Type B pancreatic cell (in vitro differentiated cells): ENCODE results near the gene RIC8A. TPM values are rescaled to one million over a fixed set of nuclear protein-coding genes. Genes with fewer than 3 reads are reported as not detected.

Source experiments
- DNase-seq: peaks from one replicate; pipeline ENCODE4 v3.0.0; 2021; ENCODE audit warnings: mixed read lengths; ENCODE audit not compliant: unreplicated experiment; ENCODE audit errors: extremely low spot score
- H3K27ac Mint-ChIP-seq: 2 replicates; pipeline ENCODE4 v1.8.0; 2021; ENCODE audit warnings: mild to moderate bottlenecking, mixed read lengths
- H3K27me3 Mint-ChIP-seq: 2 replicates; pipeline ENCODE4 v1.8.0; 2021; ENCODE audit warnings: mixed read lengths
- H3K36me3 Mint-ChIP-seq: 2 replicates; pipeline ENCODE4 v1.8.0; 2021; ENCODE audit warnings: mixed read lengths
- H3K4me1 Mint-ChIP-seq: one replicate; pipeline ENCODE4 v1.8.0; 2021; ENCODE audit warnings: mixed read lengths; ENCODE audit not compliant: unreplicated experiment
- H3K4me3 Mint-ChIP-seq: 2 replicates; pipeline ENCODE4 v1.8.0; 2021; ENCODE audit warnings: mild to moderate bottlenecking, mixed read lengths
- H3K9me3 Mint-ChIP-seq: 2 replicates; pipeline ENCODE4 v1.8.0; 2021; ENCODE audit warnings: mixed read lengths
- total RNA-seq: library from RNA; stranded (reverse); gene quantifications from 2 replicates; pipeline ENCODE4 v1.2.1, GENCODE V29; 2021; ENCODE audit warnings: low replicate concordance
- TF ChIP-seq, protein P1 (sequence below): fragments of 200-600 bp; sonication (generic); conservative IDR thresholded peaks from 2 replicates; pipeline ENCODE4 v1.5.0; 2021; ENCODE audit warnings: antibody characterized with exemption, mild to moderate bottlenecking

Gene RIC8A
- total RNA-seq, 1 donor from 2014 or later, result 114 TPM

- Mint-ChIP-seq H3K4me1 (peaks cover 16% of the 10 kb centered on the region), H3K9me3 (no peaks in the 10 kb centered on the region), H3K27me3 (no peaks in the 10 kb centered on the region), H3K4me3 (peak overlapping the region; percentile 98), H3K27ac (peak overlapping the region; percentile 100), H3K36me3 (peaks cover 4% of the 10 kb centered on the region)
- peak; percentile 80 for DNase-seq
- TF ChIP-seq, protein P1, sequence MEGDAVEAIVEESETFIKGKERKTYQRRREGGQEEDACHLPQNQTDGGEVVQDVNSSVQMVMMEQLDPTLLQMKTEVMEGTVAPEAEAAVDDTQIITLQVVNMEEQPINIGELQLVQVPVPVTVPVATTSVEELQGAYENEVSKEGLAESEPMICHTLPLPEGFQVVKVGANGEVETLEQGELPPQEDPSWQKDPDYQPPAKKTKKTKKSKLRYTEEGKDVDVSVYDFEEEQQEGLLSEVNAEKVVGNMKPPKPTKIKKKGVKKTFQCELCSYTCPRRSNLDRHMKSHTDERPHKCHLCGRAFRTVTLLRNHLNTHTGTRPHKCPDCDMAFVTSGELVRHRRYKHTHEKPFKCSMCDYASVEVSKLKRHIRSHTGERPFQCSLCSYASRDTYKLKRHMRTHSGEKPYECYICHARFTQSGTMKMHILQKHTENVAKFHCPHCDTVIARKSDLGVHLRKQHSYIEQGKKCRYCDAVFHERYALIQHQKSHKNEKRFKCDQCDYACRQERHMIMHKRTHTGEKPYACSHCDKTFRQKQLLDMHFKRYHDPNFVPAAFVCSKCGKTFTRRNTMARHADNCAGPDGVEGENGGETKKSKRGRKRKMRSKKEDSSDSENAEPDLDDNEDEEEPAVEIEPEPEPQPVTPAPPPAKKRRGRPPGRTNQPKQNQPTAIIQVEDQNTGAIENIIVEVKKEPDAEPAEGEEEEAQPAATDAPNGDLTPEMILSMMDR, result no peak
Observed at GRCh38 chr11:208181-208916, 841 bp downstream of the RIC8A start.

GRCh38 chr11:208917-209260 lies 1.4 kb downstream of the RIC8A start:
- no peaks in the 10 kb centered on the region for H3K27me3 Mint-ChIP-seq
- H3K27ac Mint-ChIP-seq, result peak overlapping the region; percentile 90
- no peaks in the 10 kb centered on the region for H3K9me3 Mint-ChIP-seq
- peak overlapping the region; percentile 98 for H3K4me3 Mint-ChIP-seq
- TF ChIP-seq, protein P1, result no peak
- DNase-seq, result no peak
- H3K4me1 Mint-ChIP-seq, result peaks cover 16% of the 10 kb centered on the region
- H3K36me3 Mint-ChIP-seq, result peaks cover 5% of the 10 kb centered on the region

DNA sequence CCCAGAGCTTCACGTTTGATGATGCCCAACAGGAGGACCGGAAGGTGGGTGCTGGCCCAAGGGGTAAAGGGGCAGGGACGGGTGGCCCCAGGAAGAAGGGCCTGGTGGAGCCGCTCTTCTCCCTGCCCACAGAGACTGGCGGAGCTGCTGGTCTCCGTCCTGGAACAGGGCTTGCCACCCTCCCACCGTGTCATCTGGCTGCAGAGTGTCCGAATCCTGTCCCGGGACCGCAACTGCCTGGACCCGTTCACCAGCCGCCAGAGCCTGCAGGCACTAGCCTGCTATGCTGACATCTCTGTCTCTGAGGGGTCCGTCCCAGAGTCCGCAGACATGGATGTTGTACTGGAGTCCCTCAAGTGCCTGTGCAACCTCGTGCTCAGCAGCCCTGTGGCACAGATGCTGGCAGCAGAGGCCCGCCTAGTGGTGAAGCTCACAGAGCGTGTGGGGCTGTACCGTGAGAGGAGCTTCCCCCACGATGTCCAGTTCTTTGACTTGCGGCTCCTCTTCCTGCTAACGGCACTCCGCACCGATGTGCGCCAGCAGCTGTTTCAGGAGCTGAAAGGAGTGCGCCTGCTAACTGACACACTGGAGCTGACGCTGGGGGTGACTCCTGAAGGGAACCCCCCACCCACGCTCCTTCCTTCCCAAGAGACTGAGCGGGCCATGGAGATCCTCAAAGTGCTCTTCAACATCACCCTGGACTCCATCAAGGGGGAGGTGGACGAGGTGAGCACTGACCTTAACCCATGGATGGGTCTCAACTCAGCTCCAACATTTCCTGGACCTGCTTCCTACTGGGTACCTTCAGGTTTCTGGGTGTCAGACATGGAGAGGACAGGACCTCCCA lies 2.0 kb downstream of the RIC8A start:
- TF ChIP-seq, protein P1, result no peak
- Mint-ChIP-seq H3K4me1 (peaks cover 16% of the 10 kb centered on the region), H3K4me3 (peak overlapping the region; percentile 98), H3K9me3 (no peaks in the 10 kb centered on the region), H3K27ac (peak overlapping the region; percentile 90), H3K36me3 (peaks cover 5% of the 10 kb centered on the region), H3K27me3 (no peaks in the 10 kb centered on the region)
- DNase-seq, result no peak

DNA sequence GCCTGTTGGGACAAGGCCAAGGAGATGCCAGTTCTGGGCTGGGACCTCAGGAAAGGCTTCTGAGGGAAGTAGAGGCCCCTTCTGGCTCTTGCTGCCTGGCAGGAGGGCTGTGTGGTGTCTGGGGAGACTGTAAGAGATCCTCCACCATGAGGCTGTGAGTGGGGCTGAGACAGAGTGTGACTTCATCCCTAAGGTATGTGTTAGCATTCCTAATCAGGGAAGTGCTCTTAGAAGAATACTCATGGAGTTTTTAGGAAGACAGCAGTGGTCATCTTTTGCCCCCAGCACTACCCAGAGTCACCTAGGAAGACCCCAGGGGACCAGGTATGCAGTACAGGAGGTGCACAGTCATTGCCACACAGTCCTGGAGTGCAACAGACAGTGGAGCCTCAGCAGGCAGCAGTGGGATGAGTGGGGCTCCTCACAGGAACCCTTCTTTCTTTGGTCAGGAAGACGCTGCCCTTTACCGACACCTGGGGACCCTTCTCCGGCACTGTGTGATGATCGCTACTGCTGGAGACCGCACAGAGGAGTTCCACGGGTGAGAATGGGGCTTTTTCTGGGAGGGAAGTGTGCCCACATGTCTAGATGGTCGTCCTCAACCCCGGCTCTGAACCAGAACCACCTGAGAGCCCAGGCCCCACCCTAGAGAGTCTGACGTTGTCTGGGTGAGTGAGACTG lies 2.8 kb downstream of the RIC8A start:
- no peak for DNase-seq
- Mint-ChIP-seq H3K27me3 (no peaks in the 10 kb centered on the region), H3K4me1 (peaks cover 16% of the 10 kb centered on the region), H3K9me3 (no peaks in the 10 kb centered on the region), H3K36me3 (peaks cover 5% of the 10 kb centered on the region), H3K27ac (peak overlapping the region; percentile 90), H3K4me3 (peak overlapping the region; percentile 98)
- TF ChIP-seq, protein P1, result no peak

DNA sequence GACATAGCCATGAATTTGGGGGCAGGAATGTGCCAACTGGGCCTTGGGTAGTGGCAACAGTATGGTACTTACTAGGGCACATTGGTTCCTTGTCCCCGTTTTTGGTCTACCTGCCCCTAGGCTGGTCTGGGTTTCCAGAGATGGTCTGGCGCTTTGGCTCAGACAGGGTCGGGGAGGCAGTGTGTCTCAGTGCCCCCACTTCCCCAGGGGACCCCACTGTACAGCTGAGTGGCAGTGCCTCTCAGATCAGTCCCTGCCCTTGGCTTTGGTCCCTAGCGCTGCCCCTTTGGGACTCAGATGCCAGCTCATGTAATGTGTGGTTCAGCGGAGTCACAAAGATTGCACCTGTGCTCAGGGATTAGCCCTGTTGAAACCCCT lies 3.3 kb downstream of the RIC8A start:
- peak overlapping the region; percentile 90 for H3K27ac Mint-ChIP-seq
- H3K4me1 Mint-ChIP-seq, result peaks cover 16% of the 10 kb centered on the region
- no peaks in the 10 kb centered on the region for H3K27me3 Mint-ChIP-seq
- H3K36me3 Mint-ChIP-seq, result peaks cover 5% of the 10 kb centered on the region
- DNase-seq, result no peak
- H3K9me3 Mint-ChIP-seq, result no peaks in the 10 kb centered on the region
- peak overlapping the region; percentile 98 for H3K4me3 Mint-ChIP-seq
- TF ChIP-seq, protein P1, result no peak
